GM08714 (cell line): Measurements from ENCODE around the gene DDX24.

Source experiments
- H3K4me3 ChIP-seq: fragments of 200-500 bp; sonication (Bioruptor generic); 2 replicates; pipeline ENCODE4 v1.5.1; 2014; ENCODE audit warnings: mild to moderate bottlenecking, low read length, inconsistent platforms
- ZNF274 ChIP-seq: IDR thresholded peaks from 2 replicates; pipeline ENCODE4 v1.6.1; 2012; ENCODE audit warnings: mild to moderate bottlenecking, low read depth, low read length

DDX24 gene

GRCh38 chr14:94020267-94020666, 60.7 kb downstream of the DDX24 start:
- no peak for TF ChIP-seq ZNF274
- no peak overlapping the region for H3K4me3 ChIP-seq

GRCh38 chr14:94019329-94019728, 61.7 kb downstream of the DDX24 start:
- no peak for TF ChIP-seq ZNF274
- no peak overlapping the region for H3K4me3 ChIP-seq

DNA sequence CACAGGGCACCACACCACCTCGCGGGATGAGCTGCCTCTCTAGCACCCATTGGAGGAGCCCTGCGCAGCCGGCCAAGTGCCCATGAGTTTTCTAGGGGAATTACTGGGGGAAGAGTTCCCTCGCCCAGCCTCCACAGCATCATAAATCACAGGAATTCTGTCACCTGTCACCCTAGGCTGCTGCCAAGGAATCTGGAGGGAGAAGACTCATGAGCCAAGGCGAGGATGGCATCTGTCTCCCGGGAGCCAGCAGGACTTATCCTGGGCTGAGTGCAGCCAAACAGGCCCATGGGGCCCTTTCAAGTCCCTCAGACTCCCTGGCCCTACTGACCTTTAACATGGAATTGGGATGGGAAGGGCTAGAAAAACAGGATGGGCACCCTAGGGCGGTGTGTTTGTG, 62.7 kb downstream of the DDX24 start:
- no peak overlapping the region for H3K4me3 ChIP-seq
- TF ChIP-seq ZNF274: no peak

- no peak overlapping the region for H3K4me3 ChIP-seq
- no peak for TF ChIP-seq ZNF274
Measured at GRCh38 chr14:94016446-94016976, 64.5 kb downstream of the DDX24 start.

DNA sequence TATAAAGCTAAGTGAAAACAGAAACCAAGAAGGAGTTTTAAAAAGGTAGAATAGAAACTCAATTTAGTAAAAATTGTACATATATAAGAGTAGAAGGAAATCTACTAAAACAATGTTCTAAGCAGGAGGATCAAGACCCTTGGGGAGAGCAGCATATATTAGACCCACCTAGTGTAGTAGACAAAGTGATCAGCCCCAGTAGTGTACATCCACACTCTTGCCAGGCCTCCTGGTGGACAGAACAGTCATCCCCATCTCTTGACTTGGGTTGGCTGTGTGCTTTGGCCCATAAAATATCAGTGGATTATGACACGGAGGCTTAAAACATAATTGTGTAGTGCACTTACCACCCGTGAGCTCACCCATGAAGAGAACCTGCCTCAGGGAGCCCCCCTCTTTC, 65.8 kb downstream of the DDX24 start:
- TF ChIP-seq ZNF274: no peak
- H3K4me3 ChIP-seq: no peak overlapping the region

- no peak for TF ChIP-seq ZNF274
- no peak overlapping the region for H3K4me3 ChIP-seq
Measured at GRCh38 chr14:94014382-94014781, 66.6 kb downstream of the DDX24 start.

DNA sequence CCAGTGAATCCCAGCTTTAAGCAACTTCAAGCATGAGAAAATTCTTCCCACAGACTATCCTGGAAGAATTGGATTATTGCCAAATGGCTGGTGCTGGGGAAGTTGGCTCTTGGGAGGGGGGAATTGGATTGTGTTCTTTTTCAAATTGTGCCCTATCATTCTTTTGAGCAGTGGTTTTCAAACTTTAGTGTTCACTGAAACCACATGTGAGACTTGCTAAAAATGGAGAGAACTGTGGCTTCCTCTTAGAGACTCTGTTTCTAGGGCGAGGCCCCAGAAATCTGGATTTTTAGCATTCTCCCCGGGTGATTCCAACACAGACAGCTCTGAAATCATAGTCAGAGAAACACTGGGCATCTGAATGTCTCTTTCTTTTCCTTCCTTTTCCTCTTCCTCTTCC, 69.2 kb downstream of the DDX24 start:
- no peak for TF ChIP-seq ZNF274
- no peak overlapping the region for H3K4me3 ChIP-seq

- H3K4me3 ChIP-seq: no peak overlapping the region
Measured at GRCh38 chr14:94010625-94011024, 70.4 kb downstream of the DDX24 start.

GRCh38 chr14:94009767-94010166, 71.2 kb downstream of the DDX24 start:
- no peak for TF ChIP-seq ZNF274
- H3K4me3 ChIP-seq: no peak overlapping the region

More at GRCh38 chr14:94010625-94011024, 70.4 kb downstream of the DDX24 start:
- no peak for TF ChIP-seq ZNF274

DNA sequence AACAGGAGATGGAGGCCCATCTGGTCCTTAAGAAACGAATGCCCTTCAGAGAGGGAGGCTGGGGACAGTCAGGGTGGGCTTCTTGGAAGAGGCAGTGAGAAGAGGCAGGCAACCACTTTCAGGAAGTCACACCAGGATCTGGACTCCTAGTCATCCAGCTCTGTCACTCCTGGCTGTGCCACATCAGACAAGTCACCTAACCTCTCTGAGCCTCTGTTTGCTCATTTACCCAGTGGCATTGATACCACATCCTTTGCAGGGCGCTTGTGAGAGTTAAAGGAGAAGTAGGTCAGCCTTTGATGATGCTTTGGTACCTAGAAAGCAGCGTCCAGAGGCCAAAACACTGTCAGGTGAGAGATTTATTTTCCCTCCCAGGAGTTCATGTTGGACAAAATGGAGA, 72.8 kb downstream of the DDX24 start:
- no peak for TF ChIP-seq ZNF274
- no peak overlapping the region for H3K4me3 ChIP-seq

GRCh38 chr14:94005324-94006073, 75.5 kb downstream of the DDX24 start:
- H3K4me3 ChIP-seq: no peak overlapping the region
- no peak for TF ChIP-seq ZNF274

DNA sequence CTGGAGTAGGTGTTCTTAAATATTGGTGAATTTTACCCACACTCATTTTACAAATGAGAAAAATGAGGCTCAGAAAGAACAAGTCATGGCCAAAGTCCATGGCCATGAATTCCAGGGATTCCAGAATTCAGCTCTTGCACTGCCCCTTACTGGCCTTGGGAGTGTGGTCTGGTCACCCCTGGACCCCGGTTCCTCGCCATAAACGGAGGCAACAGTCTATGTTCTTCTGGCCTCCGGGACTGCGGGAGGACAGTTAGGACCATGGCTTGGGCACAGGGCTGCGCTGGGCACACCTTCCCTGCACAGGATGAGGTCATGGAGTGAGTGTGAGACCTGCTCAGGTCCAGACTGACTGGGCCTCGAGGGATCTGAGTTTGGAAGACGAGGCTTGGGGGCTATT, 77.0 kb downstream of the DDX24 start:
- TF ChIP-seq ZNF274: no peak
- H3K4me3 ChIP-seq: no peak overlapping the region

- no peak overlapping the region for H3K4me3 ChIP-seq
- no peak for TF ChIP-seq ZNF274
Measured at GRCh38 chr14:94003397-94003796, 77.6 kb downstream of the DDX24 start.

DNA sequence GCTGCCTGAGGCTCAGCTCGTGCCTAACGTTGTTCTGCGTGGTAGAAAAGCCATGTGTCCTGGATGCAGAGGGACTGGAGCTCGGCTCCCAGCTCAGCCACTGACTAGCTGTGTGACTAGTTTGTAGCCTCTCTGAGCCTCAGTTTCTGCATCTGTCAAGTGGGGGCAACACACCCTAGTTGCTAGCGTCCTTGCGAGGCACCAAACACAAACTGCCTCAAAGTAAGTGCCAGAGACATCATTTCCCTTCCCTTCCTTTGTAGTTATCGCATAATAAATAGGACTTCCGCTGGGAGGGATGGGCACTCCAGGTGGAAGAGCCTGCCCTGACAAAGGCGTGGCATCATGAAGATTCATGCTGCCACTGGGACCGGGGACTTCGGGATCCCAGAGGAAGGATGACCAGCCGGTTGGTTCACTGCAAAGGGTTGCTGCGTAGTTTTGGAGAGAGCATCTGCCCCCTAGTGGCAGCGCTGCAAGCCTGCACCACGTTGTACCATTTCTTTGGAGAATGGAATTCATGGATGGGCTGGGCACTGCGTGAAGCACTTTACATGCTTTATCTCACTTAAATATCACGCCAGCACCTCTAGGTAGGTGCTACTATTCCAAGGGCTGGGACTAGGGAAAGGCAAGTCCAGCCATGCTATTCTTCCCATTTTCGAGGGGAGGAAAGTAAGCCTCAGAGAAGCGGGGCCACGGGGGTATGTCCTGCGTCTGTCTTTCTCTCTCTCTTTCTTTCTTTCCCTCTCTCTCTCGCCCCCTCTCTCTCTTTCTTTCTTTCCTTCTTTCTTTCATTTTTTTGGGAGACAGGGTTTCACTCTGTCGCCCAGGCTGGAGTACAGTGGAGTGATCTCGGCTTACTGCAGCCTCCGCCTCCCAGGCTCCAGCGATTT, 79.3 kb downstream of the DDX24 start:
- H3K4me3 ChIP-seq: no peak overlapping the region
- TF ChIP-seq ZNF274: no peak

GRCh38 chr14:94001016-94001415, 80.0 kb downstream of the DDX24 start:
- no peak for TF ChIP-seq ZNF274
- H3K4me3 ChIP-seq: no peak overlapping the region

DNA sequence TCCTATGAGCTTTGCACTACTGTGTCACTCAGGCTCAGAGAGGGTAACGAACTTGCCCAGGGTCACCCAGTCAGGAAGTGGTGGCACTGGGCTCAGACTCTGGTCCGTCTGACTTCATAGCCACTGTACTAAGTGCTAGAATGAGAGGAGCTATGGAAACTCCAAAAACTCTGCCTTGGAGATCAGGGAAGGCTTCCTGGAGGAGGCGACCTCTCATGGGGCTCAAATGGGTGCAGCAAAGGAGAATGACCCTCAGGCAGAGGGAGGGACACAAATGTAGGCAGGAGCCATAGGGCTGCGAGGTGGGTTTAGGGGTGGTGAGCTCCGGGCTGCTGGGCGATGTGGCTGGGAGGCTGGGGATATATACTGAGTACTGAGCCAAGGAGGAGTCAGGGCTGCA, 80.7 kb downstream of the DDX24 start:
- no peak overlapping the region for H3K4me3 ChIP-seq
- no peak for TF ChIP-seq ZNF274
